HG02798 (cell line): ENCODE data around the gene PTPRG.
"Not testable (repeated sequence)": the region's sequence is repeated elsewhere in the genome, so short reads cannot be mapped to it uniquely, and the experiment has no call there.

Experiments used
- ATAC-seq: cut with Tn5 transposase; IDR thresholded peaks from one replicate; pipeline ENCODE4 v1.9.1; 2021; ENCODE audit warnings: mild to moderate bottlenecking; ENCODE audit not compliant: unreplicated experiment, poor library complexity

PTPRG gene

GRCh38 chr3:61810953-61811497 lies 249.7 kb downstream of the PTPRG start:
- ATAC-seq, result no peak

- no peak for ATAC-seq
Observed at GRCh38 chr3:61811652-61812051, 250.3 kb downstream of the PTPRG start.

GRCh38 chr3:61812085-61812484 lies 250.7 kb downstream of the PTPRG start:
- ATAC-seq, result no peak

GRCh38 chr3:61812517-61812916 lies 251.1 kb downstream of the PTPRG start:
- ATAC-seq, result no peak

GRCh38 chr3:61813636-61814035 lies 252.3 kb downstream of the PTPRG start:
- no peak for ATAC-seq

- ATAC-seq, result no peak
Observed at GRCh38 chr3:61814674-61815073, 253.3 kb downstream of the PTPRG start.

- ATAC-seq, result not testable (repeated sequence)
Observed at GRCh38 chr3:61816304-61816703, 254.9 kb downstream of the PTPRG start.

GRCh38 chr3:61819861-61820260 lies 258.5 kb downstream of the PTPRG start:
- ATAC-seq, result no peak

- no peak for ATAC-seq
Observed at GRCh38 chr3:61820306-61820992, 259.1 kb downstream of the PTPRG start.

- no peak for ATAC-seq
Observed at GRCh38 chr3:61821823-61822251, 260.5 kb downstream of the PTPRG start.

GRCh38 chr3:61822588-61822987 lies 261.2 kb downstream of the PTPRG start:
- ATAC-seq, result no peak

- ATAC-seq, result no peak
Observed at GRCh38 chr3:61824553-61825135, 263.3 kb downstream of the PTPRG start.

GRCh38 chr3:61826161-61826560 lies 264.8 kb downstream of the PTPRG start:
- no peak for ATAC-seq

GRCh38 chr3:61828184-61828874 lies 267.0 kb downstream of the PTPRG start:
- ATAC-seq, result no peak

- ATAC-seq, result no peak
Observed at GRCh38 chr3:61828880-61829721, 267.7 kb downstream of the PTPRG start.

GRCh38 chr3:61829722-61830350 lies 268.5 kb downstream of the PTPRG start:
- ATAC-seq, result no peak

- no peak for ATAC-seq
Observed at GRCh38 chr3:61831973-61832372, 270.6 kb downstream of the PTPRG start.

- ATAC-seq, result no peak
Observed at GRCh38 chr3:61832375-61833229, 271.2 kb downstream of the PTPRG start.

GRCh38 chr3:61839256-61839655 lies 277.9 kb downstream of the PTPRG start:
- no peak for ATAC-seq
